Measurements from ENCODE around the gene IL19. TPM values are rescaled to one million over a fixed set of nuclear protein-coding genes. Genes with fewer than 3 reads are reported as not detected.

Gene IL19
- total and polyA plus RNA-seq, 4 donors, result not detected

GRCh38 chr1:206788487-206789050 lies 18.0 kb downstream of the IL19 start:
- H3K4me3 ChIP-seq (ENCODE audit: low read depth in 1 of 3, low read length in 3 of 3), result no peak overlapping the region
- H3K27me3 ChIP-seq (ENCODE audit: control insufficient read depth in 4 of 4, insufficient read depth in 4 of 4, low read length in 3 of 4), result no peaks in the 10 kb centered on the region
- H3K4me1 ChIP-seq (ENCODE audit: control insufficient read depth in 4 of 4, insufficient read depth in 4 of 4, low read length in 3 of 4), result no peaks in the 10 kb centered on the region
- WGBS, result 98% methylated on average over 3 of the region's 3 CpGs
- no peak overlapping the region for H3K27ac ChIP-seq (ENCODE audit: low read depth in 1 of 2, low read length in 2 of 2)
- no peak for TF ChIP-seq GABPA (IDR thresholded peaks at IDR 0.05 in 1 of 2, conservative IDR thresholded peaks at IDR 0.05 in 1 of 2)
- no peak for TF ChIP-seq JUND (IDR thresholded peaks at IDR 0.05)
- TF ChIP-seq SP1 (IDR thresholded peaks at IDR 0.05), result no peak
- no peak for TF ChIP-seq CTCF (IDR thresholded peaks at IDR 0.05; ENCODE audit: low read depth, low read length, missing input control)
- no peak for TF ChIP-seq TAF1 (conservative IDR thresholded peaks at IDR 0.05)
- TF ChIP-seq RXRA (IDR thresholded peaks at IDR 0.05), result no peak
- no peak for TF ChIP-seq HNF4G (IDR thresholded peaks at IDR 0.05)
- TF ChIP-seq ZBTB33 (IDR thresholded peaks at IDR 0.05), result no peak
- no peak for TF ChIP-seq NR2F2 (IDR thresholded peaks at IDR 0.05)
- no peak for TF ChIP-seq YY1 (IDR thresholded peaks at IDR 0.05)
- no peak for TF ChIP-seq MAX (IDR thresholded peaks at IDR 0.05)
- no peak for TF ChIP-seq FOXA1 (IDR thresholded peaks at IDR 0.05)
- TF ChIP-seq ATF3 (IDR thresholded peaks at IDR 0.05), result no peak
- TF ChIP-seq HNF4A (conservative IDR thresholded peaks at IDR 0.05), result no peak
- TF ChIP-seq REST (IDR thresholded peaks at IDR 0.05), result no peak
- no peaks in the 10 kb centered on the region for H3K9me3 ChIP-seq (ENCODE audit: control insufficient read depth in 4 of 4, low read length in 3 of 4)
- H3K36me3 ChIP-seq (ENCODE audit: control insufficient read depth in 4 of 4, insufficient read depth in 3 of 4, low read depth in 1 of 4, low read length in 3 of 4), result no peaks in the 10 kb centered on the region
- DNase-seq (ENCODE audit: low spot score), result no peak
- H3K9ac ChIP-seq (ENCODE audit: low read depth in 1 of 2, low read length in 2 of 2), result no peak overlapping the region

Measured in liver (tissue), 9 donors.